Measurements from ENCODE around the gene MKNK1. TPM values are rescaled to one million over a fixed set of nuclear protein-coding genes. Genes with fewer than 3 reads are reported as not detected.

Gene MKNK1
- total and polyA plus RNA-seq, 2 of the 8 experiments (the other 6 are each of a cell fraction or from before 2014, with no cell fraction given): 13.9 to 21.5 TPM

DNA sequence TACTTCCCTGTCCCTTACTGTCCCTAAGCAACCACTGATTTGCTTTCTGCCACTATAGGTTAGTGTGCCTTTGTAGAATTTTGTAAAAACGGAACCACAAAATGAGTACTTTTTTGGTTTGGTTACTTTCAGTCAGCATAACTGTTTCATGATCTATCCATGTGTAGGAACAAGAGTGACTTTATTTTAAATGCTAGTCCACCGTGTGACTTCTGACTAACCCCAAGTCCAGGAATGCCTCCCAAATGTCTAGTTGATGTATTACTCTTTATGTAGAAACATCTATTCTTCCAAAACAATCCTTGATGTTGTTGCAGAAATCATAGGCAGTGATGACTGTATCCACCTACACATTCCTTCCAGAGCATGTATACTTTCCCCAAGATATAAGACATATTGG is 42.8 kb upstream of the MKNK1 start:
- ChIA-PET POLR2A (ENCODE audit: partially characterized antibody) (interaction anchor here (1.3 kb wide), 1 partner anchor 21 kb away, joined by 3 read pairs; the partner anchor contains the start of gene ATPAF1), CTCF (ENCODE audit: partially characterized antibody) (interaction anchor here (0.6 kb wide), 1 partner anchor 59 kb away, joined by 3 read pairs; no protein-coding TSS in a partner anchor)
- Histone ChIP-seq H3K23me2 (ENCODE audit: low read depth, low read length) (no peaks in the 10 kb centered on the region), H3K23ac (ENCODE audit: insufficient read length) (no peak overlapping the region), H3K18ac (ENCODE audit: extremely low read depth, low read length) (no peak overlapping the region), H4K20me1 (replicated peaks in 1 of 2; ENCODE audit: control insufficient read depth in 1 of 2, insufficient read depth in 2 of 2, low read length in 2 of 2) (no peaks in the 10 kb centered on the region), H3K14ac (ENCODE audit: insufficient read length) (no peak overlapping the region), H3K4me2 (ENCODE audit: insufficient read depth in 1 of 2, low read depth in 2 of 2, low read length in 2 of 2) (no peak overlapping the region), H2BK12ac (ENCODE audit: low read depth, low read length) (no peak overlapping the region), H3K4ac (replicated peaks; ENCODE audit: insufficient read length, low read depth, low read length) (no peak overlapping the region), H2AK5ac (ENCODE audit: low read depth, low read length) (no peak overlapping the region), H4K5ac (ENCODE audit: insufficient read length, low read depth, low read length) (no peak overlapping the region), H3K56ac (replicated peaks; ENCODE audit: insufficient read length, low read depth, low read length) (no peak overlapping the region), H3K4me1 (replicated peaks in 1 of 4; ENCODE audit: control insufficient read depth in 3 of 4, insufficient read depth in 4 of 4, low read length in 3 of 4) (no peaks in the 10 kb centered on the region), H3K36me3 (ENCODE audit: control insufficient read depth in 2 of 4, insufficient read depth in 4 of 4, low read length in 3 of 4) (peaks cover 0 to 21% (median 10%) of the 10 kb centered on the region in 4 experiments; a peak in 4 of 8 replicates), H2BK15ac (ENCODE audit: low read length) (no peak overlapping the region), H3K79me1 (ENCODE audit: low read depth, low read length) (no peaks in the 10 kb centered on the region), H3K27ac (ENCODE audit: low read depth, low read length) (no peak overlapping the region), H2BK120ac (replicated peaks; ENCODE audit: low read depth, low read length) (no peak overlapping the region), H3K9ac (replicated peaks in 1 of 4; ENCODE audit: extremely low read depth in 1 of 4, low read depth in 3 of 4, low read length in 3 of 4) (no peak overlapping the region), H2BK5ac (ENCODE audit: low read depth, low read length) (no peak overlapping the region), H2BK20ac (ENCODE audit: low read length) (no peak overlapping the region), H3K27me3 (replicated peaks in 1 of 4; ENCODE audit: control insufficient read depth in 3 of 4, extremely low read depth in 1 of 4, insufficient read depth in 3 of 4, low read length in 3 of 4) (no peaks in the 10 kb centered on the region), H4K8ac (ENCODE audit: extremely low read depth, insufficient read depth, low read length) (no peak overlapping the region), H3K9me3 (ENCODE audit: insufficient read depth in 2 of 2, low read depth in 1 of 2, low read length in 1 of 2) (no peaks in the 10 kb centered on the region), H2AFZ (ENCODE audit: low read length) (no peak overlapping the region), H4K91ac (replicated peaks; ENCODE audit: insufficient read length, low read length) (no peak overlapping the region), H3K79me2 (ENCODE audit: control insufficient read depth in 1 of 2, insufficient read depth in 2 of 2, low read length in 2 of 2) (no peaks in the 10 kb centered on the region), H3K4me3 (ENCODE audit: extremely low read depth in 1 of 4, insufficient read depth in 2 of 4, low read depth in 3 of 4, low read length in 4 of 4) (no peak overlapping the region)
- no peak for DNase-seq (ENCODE audit: low read depth in 1 of 2, low spot score in 2 of 2)
- 89% methylated on average over 2 of the region's 2 CpGs; no CpG with 5 or more reads in 1 of the 2 experiments for WGBS, 2 experiments (ENCODE audit: extremely low coverage in 1 of 2, insufficient coverage in 1 of 2, insufficient read length in 1 of 2, insufficient replicate concordance in 2 of 2, low coverage in 1 of 2, low lambda C conversion rate in 2 of 2, missing lambda C conversion rate in 1 of 2)
- no peak for TF ChIP-seq GABPA (IDR thresholded peaks at IDR 0.05; ENCODE audit: borderline replicate concordance, insufficient read depth, low read length)
- no peak for TF ChIP-seq MAFK (IDR thresholded peaks at IDR 0.05; ENCODE audit: low read depth, low read length)
- TF ChIP-seq BCL11A (IDR thresholded peaks at IDR 0.05; ENCODE audit: low read depth in 2 of 2, low read length in 2 of 2): no peak
- TF ChIP-seq CEBPB (IDR thresholded peaks at IDR 0.05; ENCODE audit: low read depth, low read length): no peak
- TF ChIP-seq ATF2 (IDR thresholded peaks at IDR 0.05; ENCODE audit: low read length): no peak
- TF ChIP-seq RBBP5 (IDR thresholded peaks at IDR 0.05; ENCODE audit: borderline replicate concordance, low read depth, low read length): no peak
- no peak for TF ChIP-seq RFX5 (IDR thresholded peaks at IDR 0.05; ENCODE audit: borderline replicate concordance, low read depth, low read length)
- TF ChIP-seq SP4 (IDR thresholded peaks at IDR 0.05; ENCODE audit: low read length): no peak
- no peak for TF ChIP-seq EP300 (IDR thresholded peaks at IDR 0.05; ENCODE audit: borderline replicate concordance in 1 of 2, low read depth in 2 of 2, low read length in 2 of 2)
- TF ChIP-seq SUZ12 (IDR thresholded peaks at IDR 0.05; ENCODE audit: low read length): no peak
- TF ChIP-seq POLR2A (IDR thresholded peaks at IDR 0.05; ENCODE audit: control extremely low read depth in 1 of 2, low read depth in 2 of 2, low read length in 2 of 2): no peak
- FAIRE-seq: peak; percentile 24

All from H1 (cell line).